GM23248 (cell line): ENCODE data around the gene IL21.

ENCODE experiments used
- EZH2 ChIP-seq: fragments of 200-600 bp; sonication (generic); IDR thresholded peaks from 2 replicates; pipeline ENCODE4 v1.6.1; 2018; ENCODE audit warnings: antibody characterized with exemption, mild to moderate bottlenecking; ENCODE audit not compliant: insufficient read depth, poor library complexity, severe bottlenecking
- EZH2phosphoT487 ChIP-seq: fragments of 200-600 bp; sonication (generic); IDR thresholded peaks from 2 replicates; pipeline ENCODE4 v1.6.1; 2018; ENCODE audit warnings: antibody characterized with exemption, moderate library complexity, mild to moderate bottlenecking, low read depth; ENCODE audit not compliant: insufficient read depth

DNA sequence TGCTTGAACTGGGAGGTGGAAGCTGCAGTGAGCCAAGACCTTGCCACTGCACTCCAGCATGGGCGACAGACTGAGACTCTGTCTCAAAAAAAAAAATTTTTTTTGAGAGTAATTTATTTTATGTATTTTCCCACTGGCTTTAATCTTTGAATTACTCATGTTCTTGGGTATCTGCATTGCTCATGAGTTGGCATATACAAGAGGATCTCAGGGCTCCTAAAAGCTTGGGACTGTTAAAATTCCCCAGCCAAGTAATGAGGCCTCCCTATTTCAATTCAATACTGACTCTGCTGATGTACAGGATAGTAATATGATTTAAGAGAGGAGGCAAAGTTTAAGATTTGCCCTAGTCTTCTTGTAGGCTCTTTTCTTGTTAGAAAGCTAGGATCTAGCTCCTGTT is 6.2 kb downstream of the IL21 start:
- TF ChIP-seq EZH2, result no peak
- no peak for TF ChIP-seq EZH2phosphoT487
